Mesenteric fat pad (tissue), 1 donor: ENCODE results near the gene RASGRF1. TPM values are rescaled to one million over a fixed set of nuclear protein-coding genes. Genes with fewer than 3 reads are reported as not detected.

Source experiments
- DNase-seq: peaks from one replicate; pipeline ENCODE4 v3.0.0-alpha.2; 2020; ENCODE audit warnings: low spot score
- total RNA-seq: library from RNA; stranded (reverse); fragmentation: NEBNext Ultra II Directional; extraction: Animal tissue kit (Norgen Biotek cat#: 25700); gene quantifications from one replicate; pipeline ENCODE4 v1.2.1, GENCODE V29; 2021
- donor health status: DM: yes; HTN: yes; CAD: no.

RASGRF1 gene
- total RNA-seq, 1 donor from 2014 or later, result not detected

DNA sequence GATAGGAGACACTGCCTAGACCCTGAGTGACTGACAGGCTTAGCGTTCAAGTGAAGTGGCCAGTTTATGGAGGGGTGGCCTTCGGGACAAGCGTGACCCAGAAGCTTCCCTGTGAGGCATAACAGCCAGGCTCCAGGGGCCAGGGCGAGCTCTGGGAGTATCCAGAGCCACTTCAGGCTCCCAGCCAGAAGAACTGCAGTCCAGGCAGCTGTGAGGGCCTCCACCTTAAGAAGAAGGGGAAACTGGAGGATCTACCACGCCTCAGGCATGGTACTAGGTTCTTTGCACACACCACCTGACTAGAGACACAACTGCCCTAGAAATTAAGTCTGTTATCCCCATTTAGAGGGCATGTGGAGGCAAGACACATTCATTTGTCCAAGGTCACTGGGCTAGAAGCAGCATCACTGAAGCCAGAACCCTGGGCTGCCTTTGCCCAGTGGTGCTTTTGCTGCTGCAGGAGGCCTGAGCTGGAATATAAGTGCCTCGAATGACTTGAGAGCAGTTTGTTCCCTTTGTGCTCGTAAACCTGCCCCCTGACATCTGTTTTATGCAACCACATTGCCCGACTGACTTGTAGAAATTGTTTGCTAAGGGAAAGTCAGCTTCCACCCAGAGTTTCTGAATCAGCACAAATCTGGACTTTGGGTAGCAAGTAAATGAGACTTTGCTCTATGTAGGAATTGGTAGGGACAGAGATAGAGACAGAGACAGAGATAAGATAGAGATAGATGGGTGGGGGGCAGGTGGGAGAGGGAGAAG, 23.3 kb downstream of the RASGRF1 start:
- no peak for DNase-seq

DNA sequence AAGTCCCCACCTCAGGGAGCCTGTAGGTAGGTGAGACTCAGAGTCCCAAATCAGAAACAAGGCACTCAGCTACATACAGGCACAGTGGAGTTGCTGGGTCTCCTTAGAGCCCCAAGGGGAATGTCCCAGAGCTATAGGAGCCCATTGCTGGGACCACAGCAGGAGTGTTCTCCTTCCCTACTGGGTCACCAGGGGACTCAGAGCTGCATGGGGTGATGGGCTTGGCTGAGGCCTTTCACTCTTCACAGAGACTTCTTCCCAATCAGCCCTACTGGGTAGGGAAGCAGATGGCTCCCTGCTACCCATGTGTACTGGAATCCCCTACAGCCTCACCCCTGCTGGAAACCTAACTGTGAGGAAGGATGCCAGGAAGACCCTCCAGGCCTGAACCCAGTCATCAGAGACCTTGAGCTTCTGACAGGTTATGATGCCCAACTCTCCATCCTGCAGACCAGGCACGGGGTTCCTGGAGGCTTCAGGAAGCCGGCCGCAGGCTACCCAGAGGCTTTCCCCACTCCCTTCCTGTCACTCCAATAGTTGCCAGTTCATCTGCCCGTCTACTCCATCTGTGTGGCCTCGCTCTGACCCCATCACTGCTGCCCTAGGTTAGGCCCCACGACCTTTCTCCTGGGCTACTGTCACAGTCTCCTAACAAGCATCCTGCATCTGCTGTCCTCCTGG, 24.0 kb downstream of the RASGRF1 start:
- no peak for DNase-seq

DNA sequence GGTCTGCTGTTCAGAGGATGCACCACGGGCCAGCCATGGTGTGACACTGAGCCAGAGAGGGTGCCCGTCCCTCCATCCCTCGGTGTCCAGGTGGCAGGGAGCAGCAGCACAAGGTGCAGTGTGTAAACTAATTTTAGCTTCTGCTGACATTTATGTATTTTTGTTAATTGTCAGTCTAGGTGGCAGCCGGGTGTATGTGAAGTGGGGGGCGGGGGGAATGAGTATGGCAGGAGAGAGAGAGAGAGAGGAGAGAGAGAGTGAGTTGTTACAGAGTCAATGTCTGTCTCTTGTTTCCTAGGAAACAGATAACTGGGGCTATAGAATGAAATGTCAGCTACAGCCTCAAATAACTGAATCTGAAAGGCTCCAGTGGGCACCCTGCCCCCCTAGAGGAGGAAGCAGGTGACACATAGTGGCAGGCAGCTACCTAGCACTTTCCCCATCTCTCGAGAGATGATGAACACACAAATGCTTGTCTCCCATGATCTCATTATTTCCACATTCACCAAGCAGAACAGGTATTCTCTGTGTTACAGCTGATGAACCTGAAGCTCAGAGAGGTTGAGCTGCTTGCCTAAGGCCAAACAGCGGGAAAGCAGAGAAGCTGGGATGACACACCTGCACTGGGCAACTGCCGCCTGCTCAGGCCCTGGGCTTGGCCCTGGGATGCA, 24.7 kb downstream of the RASGRF1 start:
- DNase-seq, result no peak

DNA sequence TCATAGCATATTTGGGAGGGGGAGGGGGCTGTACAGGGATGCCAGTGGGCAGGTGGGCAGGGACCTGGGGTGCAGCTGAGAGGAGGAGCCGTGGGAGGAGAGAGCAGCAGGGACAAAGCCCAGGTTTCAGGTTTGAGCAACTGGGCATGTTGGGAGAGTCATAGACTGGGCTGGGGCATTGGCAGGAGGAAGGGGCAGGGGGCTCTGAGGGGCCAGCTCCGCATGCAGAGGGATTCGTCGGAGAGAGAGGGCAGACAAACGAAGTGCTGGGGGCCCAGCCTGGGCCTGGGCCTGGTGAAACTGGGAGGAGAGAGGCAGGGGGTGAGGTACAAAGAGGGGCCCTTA, 25.2 kb downstream of the RASGRF1 start:
- DNase-seq, result no peak

DNA sequence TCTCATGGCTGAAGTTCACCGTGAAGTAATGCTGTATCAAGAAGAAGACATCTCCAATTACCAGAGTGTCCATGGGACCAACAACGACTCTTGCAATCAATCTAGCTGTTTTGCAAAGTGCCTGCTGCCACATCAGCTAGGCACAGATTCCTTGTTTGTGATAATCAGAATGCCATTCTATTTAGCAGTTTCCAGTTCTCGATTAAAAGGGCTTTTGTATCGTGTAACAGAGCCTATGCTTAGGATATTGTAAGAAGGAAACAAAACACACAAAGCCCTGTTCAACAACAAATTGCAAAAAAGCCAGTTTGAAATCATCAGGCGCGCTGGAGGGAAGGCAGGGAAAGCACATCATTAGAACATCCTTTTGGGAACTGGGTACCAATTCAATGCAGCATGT, 26.1 kb downstream of the RASGRF1 start:
- DNase-seq, result no peak

DNA sequence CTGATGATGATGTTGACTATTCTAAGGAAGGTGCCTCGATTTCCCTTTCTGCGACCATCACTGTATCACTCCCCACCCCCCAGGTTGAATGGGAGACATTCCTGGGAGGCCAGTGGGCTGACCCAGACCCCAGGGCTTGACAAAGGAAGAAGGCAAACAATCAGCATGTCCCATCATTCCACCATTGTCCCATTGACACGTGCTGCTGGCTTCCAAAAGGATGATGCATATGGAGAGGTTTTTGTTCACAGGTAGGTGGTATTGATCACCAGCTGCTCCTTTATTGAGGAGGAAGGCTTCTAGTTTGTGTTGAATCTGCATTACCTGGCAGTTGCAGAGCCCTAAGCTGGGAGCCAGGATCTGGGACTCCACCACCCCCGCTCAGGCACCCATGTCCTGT, 30.4 kb downstream of the RASGRF1 start:
- DNase-seq, result no peak

DNA sequence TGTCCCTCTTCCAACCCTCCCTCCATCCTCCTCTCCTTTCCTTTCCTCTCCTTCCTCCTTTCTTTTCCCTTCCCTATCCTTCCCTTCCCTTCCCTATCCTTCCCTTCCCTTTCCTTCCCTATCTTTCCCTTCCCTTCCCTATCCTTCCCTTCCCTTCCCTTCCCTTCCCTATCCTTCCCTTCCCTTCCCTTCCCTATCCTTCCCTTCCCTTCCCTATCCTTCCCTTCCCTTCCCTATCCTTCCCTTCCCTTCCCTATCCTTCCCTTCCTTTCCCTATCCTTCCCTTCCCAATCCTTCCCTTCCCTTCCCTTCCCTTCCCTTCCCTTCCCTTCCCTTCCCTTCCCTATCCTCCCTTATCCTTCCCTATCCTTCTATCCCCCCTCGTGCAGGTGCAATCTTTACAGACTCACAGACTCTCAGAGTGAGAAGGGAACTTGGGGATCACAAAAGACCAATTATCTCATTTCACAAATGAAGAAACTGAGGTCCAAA, 31.5 kb downstream of the RASGRF1 start:
- no peak for DNase-seq

DNA sequence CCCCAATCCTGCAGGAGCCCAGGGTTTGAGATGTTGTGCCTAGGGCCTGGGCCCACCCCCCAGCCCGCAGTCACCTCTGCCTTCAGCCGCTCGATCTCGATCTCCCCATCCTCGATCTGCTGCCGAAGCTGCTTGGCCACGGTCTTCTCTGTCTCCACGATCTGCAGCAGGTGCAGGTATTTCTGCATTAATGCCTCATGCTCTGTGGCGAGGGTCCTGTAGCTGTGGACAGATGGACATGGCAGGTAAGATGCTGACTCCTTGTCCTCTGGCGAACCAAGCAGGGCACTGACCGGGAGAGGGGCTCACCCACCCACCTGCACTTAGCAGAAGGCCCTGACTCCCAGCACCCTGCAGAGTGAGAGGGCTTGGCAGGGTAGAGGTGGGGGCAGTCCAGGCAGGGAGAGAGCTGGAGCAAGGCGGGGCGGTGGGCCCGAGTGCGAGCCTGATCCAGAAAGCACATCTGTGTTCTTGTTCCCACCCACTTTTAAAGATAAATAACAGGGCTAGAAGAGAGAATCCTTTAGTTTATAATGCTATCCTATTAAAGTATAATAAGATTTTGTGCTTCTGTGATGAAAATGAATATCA, 32.2 kb downstream of the RASGRF1 start:
- DNase-seq, result no peak

DNA sequence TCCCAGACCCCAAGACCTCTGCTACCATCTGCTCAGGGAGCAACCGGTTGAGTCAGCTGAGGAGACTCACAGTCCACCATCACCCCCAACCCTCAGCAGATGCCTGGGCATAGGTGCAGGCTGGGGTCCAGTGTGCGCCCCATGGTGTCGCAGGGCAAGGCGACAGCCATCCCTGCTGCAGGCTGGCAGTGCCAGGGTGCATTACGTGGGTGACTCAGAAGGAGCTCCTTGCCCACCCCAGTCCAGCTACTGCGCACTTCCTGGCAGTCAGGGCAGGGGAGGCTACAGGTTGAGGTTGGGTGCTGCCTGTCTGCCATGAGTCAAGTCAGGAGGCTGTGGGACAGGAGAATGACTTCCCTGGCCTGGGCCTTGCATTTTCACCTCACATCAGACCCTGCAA, 33.5 kb downstream of the RASGRF1 start:
- DNase-seq, result no peak

DNA sequence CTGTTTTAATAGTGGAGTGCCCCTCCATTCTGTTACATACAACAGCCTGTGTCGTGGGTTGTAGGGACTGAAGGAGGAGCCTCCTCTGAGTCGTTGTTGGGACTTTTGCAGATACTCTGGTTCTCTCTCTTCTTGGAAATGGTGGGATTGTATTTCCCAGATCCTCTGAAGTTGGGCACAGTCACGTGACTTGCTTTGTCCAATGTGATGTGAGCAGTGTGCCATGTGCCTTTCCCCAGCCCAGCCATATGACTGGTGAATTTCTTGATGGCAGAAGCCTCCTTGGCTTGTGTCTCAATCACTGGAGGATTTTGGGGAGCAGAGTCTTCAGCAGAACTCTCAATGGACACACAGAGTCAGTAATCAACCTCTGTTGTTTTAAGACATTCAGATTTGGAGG, 36.2 kb downstream of the RASGRF1 start:
- no peak for DNase-seq

DNA sequence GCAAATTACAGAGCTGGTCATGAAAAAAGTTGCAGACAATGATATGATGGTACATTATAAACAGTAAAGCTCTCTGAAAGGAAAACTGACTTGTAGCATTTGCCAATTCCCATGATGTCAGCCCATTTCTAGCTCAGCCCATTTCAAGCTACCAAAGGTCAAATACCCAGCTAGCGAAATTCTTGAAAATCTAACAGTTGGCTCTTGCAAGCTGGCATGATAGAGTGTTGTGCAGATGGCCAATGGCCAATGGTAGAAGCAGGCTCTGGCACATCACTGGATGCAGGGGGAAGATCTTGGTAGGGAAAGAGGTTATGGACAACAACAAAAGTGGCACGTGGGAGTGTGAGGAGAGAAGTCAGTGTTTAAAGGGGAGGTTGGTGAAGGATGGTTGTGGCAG, 36.7 kb downstream of the RASGRF1 start:
- DNase-seq, result no peak

DNA sequence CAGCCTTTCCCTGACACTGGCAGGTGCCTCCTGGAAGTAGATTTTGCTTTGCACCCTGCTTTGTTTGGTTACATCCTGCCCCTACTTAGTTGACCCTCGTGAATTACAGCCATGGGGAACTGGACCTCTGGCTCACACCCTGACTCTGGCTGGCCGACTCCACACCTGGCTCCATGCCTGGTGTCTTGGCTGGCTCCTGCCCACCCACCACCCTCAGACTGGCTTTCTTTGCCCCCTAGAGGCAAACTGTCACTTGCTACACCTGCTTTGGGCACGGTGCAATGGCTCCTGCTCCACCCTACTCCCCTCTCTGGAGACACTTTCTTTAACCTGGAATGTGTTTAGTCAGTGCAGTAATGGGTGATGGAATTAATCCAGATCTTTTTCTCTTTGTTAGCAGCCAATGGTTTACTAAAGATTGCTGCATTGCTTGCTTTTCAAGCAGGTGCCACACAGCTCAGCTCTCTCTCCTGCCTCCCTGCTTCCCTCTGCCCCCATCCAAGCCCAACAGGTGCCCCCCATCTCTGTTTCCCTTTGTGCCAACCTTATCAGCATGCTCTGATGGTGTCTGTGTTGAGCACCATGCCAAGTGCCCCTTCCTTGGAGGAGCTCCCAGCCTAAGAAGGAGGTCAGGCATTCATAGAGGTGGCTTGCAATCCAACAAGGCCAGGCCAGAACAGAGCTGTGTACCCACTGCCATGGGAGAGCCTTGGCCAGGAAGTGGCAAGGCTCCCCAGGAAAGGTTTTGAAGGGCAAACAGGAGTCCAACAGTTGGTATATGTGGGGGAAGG, 38.4 kb downstream of the RASGRF1 start:
- DNase-seq, result no peak

DNA sequence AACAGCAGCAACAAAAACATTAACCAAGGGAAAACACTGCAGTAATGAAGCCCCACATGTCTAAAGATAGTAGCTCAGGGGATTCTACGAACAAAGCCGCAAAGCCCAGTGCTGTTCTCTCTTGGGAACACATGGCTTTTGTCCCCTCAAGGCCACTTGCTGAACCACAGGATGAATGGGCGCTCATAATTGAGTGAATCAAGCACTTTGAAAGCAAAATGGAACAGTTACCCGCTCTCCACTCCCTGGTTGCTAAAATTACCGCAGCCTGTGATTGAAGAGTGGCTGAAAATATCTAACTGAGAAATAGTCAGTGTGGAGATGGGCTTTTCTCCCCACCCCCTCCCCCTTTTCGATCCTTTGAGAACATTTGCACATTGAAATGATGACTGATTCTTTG, 39.6 kb downstream of the RASGRF1 start:
- DNase-seq, result no peak

DNA sequence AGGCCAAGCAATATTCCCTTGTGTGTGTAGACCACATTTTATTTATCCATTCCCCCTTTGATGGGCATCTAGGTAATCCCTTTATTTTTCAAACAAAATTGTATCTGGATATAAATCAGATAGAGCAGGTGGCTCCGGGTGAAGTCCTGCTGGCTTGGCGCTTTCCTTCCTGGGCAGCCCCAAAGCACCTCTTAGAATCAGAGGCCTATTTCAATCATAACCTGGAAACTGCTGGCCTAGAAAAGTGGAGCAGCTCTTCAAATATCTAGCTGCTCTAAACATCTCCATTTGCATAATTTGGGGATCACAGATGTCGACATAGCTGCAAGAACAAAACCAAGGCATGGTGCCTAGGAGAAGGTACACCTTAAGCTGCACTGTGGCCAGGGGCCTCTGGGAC, 40.2 kb downstream of the RASGRF1 start:
- no peak for DNase-seq

DNA sequence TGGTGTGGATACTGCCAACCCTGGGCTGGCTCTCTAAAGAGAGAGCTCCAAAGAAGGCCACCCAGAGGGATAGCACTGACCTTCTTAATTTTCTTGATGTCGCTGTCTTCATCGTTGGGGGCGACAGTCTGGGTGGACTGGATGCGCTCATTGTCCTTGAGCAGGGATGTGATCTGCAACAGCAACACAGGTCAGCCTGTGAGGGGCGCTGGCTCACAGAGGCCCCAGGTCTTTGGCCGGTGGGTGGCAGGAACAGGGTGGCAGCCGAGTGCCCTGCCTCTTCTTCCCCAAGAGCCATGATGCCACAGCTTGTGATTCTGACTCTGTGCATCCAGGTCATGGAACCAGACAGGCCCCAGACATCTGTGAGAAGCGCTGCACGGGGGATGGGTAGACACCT, 41.2 kb downstream of the RASGRF1 start:
- DNase-seq, result no peak

DNA sequence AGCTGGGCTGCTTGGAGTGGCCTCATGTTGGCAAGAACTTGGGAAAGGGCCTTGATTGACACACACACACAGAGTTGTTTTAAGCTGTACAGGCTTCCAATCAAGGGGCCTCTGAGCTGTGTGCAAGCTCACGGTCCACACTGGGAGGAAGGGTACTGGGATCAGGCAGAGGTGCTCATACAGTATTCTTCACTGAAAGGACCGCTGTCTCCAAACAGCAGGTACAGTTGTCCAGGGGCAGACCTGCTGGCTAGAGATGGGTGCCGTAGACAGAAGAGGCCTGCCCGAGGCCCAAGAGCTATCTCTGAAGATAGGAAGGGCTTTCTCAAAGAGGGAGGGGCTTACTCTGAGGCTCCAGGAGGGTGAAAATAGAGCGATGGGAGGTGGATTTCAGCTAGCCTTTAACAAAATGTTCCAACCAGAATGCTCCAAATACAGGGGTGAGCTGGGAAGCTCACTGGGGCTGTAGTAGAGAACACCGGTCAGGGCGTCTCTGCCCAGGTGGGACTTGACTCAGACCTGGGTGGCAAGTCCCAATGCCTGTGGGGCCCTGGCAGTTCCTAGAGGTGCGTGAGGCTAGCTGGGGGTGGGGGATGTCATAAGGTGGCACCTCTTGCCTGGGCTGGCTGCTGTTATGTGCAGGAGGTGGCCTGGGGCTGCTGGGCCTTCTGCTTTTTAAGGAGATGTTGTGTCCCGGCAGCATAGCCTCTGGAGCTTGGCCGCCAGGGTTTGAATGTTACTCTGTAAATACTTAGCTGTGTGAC, 42.7 kb downstream of the RASGRF1 start:
- DNase-seq, result no peak

DNA sequence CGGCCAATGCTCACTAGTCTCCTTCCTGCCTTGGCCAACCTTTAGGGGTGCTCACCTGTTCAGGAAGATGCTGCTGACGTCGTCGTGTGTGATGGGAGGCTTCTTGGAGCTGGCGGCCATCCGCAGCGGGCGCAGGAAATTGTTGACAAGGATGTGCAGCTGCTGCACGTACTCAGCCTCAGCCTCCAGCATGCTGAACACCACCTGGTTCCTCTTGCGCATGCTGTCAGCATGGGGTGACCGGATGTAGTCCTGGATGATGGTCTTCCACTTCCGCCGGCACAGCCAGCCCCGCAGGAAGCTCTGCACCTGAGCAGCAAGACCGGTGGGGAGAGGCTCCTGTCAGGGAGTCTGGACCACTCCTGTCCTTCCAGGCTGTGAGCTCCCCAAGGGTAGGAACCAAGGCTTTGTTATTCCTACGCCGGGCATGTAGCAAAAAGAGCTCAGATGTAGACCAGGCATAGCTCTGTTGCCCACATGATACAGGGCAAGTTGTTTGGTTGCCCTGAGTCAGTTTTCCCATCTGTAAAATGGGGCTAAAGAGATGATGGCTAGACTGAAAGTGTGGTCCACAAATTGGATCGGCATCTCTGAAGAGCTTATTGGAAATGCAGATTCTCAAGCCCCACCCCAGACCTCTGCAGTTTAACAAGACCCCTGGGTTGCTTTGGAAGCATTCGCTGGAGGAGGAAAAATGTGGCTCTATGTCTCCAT, 43.7 kb downstream of the RASGRF1 start:
- DNase-seq, result no peak

DNA sequence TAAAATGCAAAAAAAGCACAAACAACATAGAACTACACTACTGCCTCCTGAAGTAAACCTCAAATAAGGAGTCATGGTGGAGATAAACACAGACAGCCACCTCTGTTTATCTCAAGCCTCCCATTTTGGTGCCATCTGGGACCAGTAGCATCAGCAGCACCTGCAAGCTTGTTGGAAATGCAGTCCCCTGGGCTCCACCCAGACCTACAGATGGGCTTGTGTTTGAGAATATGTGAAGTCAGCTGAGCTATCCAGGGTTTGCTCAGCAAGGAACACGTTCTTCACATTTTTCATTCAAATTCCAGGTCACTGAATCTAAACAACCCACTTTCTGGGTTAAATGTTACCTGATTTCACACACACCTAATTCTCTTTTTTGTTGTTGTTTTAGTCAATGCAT, 45.5 kb downstream of the RASGRF1 start:
- DNase-seq, result no peak

DNA sequence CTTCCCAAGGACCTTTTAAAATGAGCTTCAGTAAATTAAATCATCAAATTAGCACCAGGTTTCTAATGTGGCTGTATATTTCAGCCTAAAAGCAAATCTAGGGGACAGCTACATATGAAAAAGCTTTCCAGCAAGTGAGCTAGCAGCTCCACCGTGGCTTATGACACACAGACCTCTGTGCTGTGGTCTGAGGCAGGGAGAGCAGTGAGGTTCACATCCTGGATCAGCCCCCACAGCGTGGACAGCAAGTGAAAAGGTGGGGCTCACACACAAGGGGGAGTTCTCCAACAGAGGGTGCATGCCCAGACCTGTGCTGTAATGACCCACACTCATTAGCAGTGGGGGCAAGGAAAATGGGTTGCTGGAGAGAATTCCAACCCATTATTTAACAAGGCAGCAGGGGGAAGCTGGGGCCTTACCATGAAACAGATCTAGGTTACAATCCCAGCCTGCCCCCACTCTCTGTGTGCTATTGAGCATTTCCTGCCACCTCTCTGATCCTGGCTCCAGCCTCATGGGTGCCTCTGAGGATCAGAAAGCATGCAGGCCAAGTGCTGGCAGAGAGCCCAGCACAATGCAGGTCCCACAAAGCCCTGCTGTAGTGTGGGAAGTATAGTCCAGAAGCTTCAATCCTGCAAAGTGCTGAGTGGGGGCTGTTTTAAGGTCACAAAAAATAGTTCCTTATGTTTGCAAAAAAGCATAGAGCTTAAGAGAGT, 48.2 kb downstream of the RASGRF1 start:
- DNase-seq, result no peak
